Right lobe of liver (tissue), 6 donors: ENCODE data around the gene FEV. TPM values are rescaled to one million over a fixed set of nuclear protein-coding genes. Genes with fewer than 3 reads are reported as not detected.

Experiments
- ATAC-seq, 4 donors: fragments of 200-7000 bp; cut with Tn5 transposase; one replicate each; pipeline ENCODE4 v1.9.1; 2020; ENCODE audit warnings: mild to moderate bottlenecking in 4 of 4, moderate library complexity in 4 of 4
- DNase-seq, 3 donors: peaks; one replicate each; pipeline ENCODE4 v3.0.0-alpha.2; 2020
- H3K27ac ChIP-seq, 3 donors: fragments of 200-600 bp; one replicate each; pipeline ENCODE4 v1.8.0; 2022
- H3K27me3 ChIP-seq, 2 donors: fragments of 200-600 bp; one replicate each; pipeline ENCODE4 v1.8.0; 2022
- H3K36me3 ChIP-seq, 4 donors: fragments of 200-600 bp; sonication (generic) in 1 of 4; one replicate each; pipeline versions ENCODE4 v1.5.1 to v1.8.0; 2017 to 2022; ENCODE audit warnings: control low read depth in 1 of 4
- H3K4me1 ChIP-seq, 4 donors: fragments of 200-600 bp; sonication (generic) in 1 of 4; one replicate each; pipeline versions ENCODE4 v1.5.1 to v1.8.0; 2017 to 2022; ENCODE audit warnings: control low read depth in 1 of 4
- H3K4me3 ChIP-seq, 3 donors: fragments of 200-600 bp; one replicate each; pipeline ENCODE4 v1.8.0; 2022
- H3K9me3 ChIP-seq, 4 donors: fragments of 200-600 bp; sonication (generic) in 1 of 4; one replicate each; pipeline versions ENCODE4 v1.5.1 to v1.8.0; 2017 to 2022; ENCODE audit warnings: control low read depth in 1 of 4
- CTCF ChIP-seq, 4 donors: fragments of 200-600 bp in 3 of 4; fragments of 450-650 bp in 1 of 4; IDR thresholded peaks; one replicate each; pipeline versions ENCODE4 v1.5.1 to v1.8.0; 2016 to 2022; ENCODE audit warnings: antibody characterized with exemption in 4 of 4, mild to moderate bottlenecking in 2 of 4
- POLR2A ChIP-seq: fragments of 450-650 bp; IDR thresholded peaks from one replicate; pipeline ENCODE4 v1.6.1; 2017; ENCODE audit warnings: antibody characterized with exemption, mild to moderate bottlenecking
- WGBS: methylation state at CpG from one replicate; pipeline ENCODE4 v1.1.6; 2018; ENCODE audit warnings: low coverage, low lambda C conversion rate; ENCODE audit not compliant: insufficient coverage; ENCODE audit errors: missing lambda C conversion rate; 5-methylcytosine and 5-hydroxymethylcytosine counted together
- intact Hi-C, 2 donors: fragments of 100-400 bp; cut with DNase I; formaldehyde crosslinking; loops; one replicate each; pipeline versions ENCODE4 v1.11.2 to v1.14.1; 2022
- total RNA-seq, 6 experiments: library from RNA; depleted of rRNA in 2 of 6; stranded (reverse); fragments of >200 nt in 2 of 6; fragmentation: NEBNext Ultra II Directional in 3 of 6; extraction: Animal tissue kit (Norgen Biotek cat#: 25700) in 3 of 6; gene quantifications; one replicate each; pipeline versions ENCODE4 v1.1.0 to v1.2.4, GENCODE V29; 2016 to 2023
- donor health status: DM: no; HTN: yes; CAD: no.
- donor health status: DM: no; HTN: no; CAD: no.
- donor health status: DM: no; HTN: no; CAD: no.
- donor health status: DM: no; HTN: yes; CAD: no.
- donor health status: DM: no; HTN: yes; CAD: no.

Gene FEV
- total RNA-seq, 6 experiments from 2014 or later = not detected

GRCh38 chr2:219016721-219017120 is 31.7 kb upstream of the FEV start:
- no peaks in the 10 kb centered on the region for H3K4me1 ChIP-seq
- ATAC-seq = no peak
- H3K36me3 ChIP-seq = no peaks in the 10 kb centered on the region
- DNase-seq = peak in 1 of 3 donors; percentile 40
- TF ChIP-seq CTCF (IDR thresholded peaks at IDR 0.05) (no peak), POLR2A (no peak)
- no peaks in the 10 kb centered on the region for H3K9me3 ChIP-seq
- H3K4me3 ChIP-seq = no peak overlapping the region
- intact Hi-C loops = no loop called here
- no peaks in the 10 kb centered on the region for H3K27me3 ChIP-seq
- WGBS = 83% methylated on average over 11 of the region's 11 CpGs
- no peak overlapping the region for H3K27ac ChIP-seq

GRCh38 chr2:219010873-219011272 is 25.9 kb upstream of the FEV start:
- no peaks in the 10 kb centered on the region for H3K36me3 ChIP-seq
- no peaks in the 10 kb centered on the region for H3K4me1 ChIP-seq
- no peaks in the 10 kb centered on the region for H3K27me3 ChIP-seq
- DNase-seq (no peak), ATAC-seq (no peak)
- intact Hi-C loops = no loop called here
- H3K4me3 ChIP-seq = no peak overlapping the region
- TF ChIP-seq CTCF (IDR thresholded peaks at IDR 0.05) = no peak
- no peak for TF ChIP-seq POLR2A
- 65% methylated on average over 3 of the region's 5 CpGs for WGBS
- no peaks in the 10 kb centered on the region for H3K9me3 ChIP-seq
- H3K27ac ChIP-seq = no peak overlapping the region

GRCh38 chr2:219010162-219010756 is 25.3 kb upstream of the FEV start:
- ATAC-seq (peak; percentile 82 to 87 (median 84)), DNase-seq (no peak)
- intact Hi-C loops = no loop called here
- Histone ChIP-seq H3K9me3 (no peaks in the 10 kb centered on the region), H3K4me3 (no peak overlapping the region), H3K27ac (no peak overlapping the region), H3K36me3 (no peaks in the 10 kb centered on the region), H3K4me1 (no peaks in the 10 kb centered on the region), H3K27me3 (no peaks in the 10 kb centered on the region)
- TF ChIP-seq POLR2A (no peak), CTCF (IDR thresholded peaks at IDR 0.05) (peak; percentile 26 to 55 (median 50))
- WGBS = 8% methylated on average over 2 of the region's 6 CpGs

GRCh38 chr2:219009294-219009693 is 24.3 kb upstream of the FEV start:
- intact Hi-C loops = no loop called here
- Histone ChIP-seq H3K27ac (no peak overlapping the region), H3K9me3 (no peaks in the 10 kb centered on the region), H3K36me3 (no peaks in the 10 kb centered on the region), H3K4me3 (no peak overlapping the region), H3K4me1 (no peaks in the 10 kb centered on the region), H3K27me3 (no peaks in the 10 kb centered on the region)
- DNase-seq (no peak), ATAC-seq (no peak)
- TF ChIP-seq CTCF (IDR thresholded peaks at IDR 0.05) = no peak
- no peak for TF ChIP-seq POLR2A
- 40% methylated on average over 2 of the region's 2 CpGs for WGBS

GRCh38 chr2:219003979-219004378 is 19.0 kb upstream of the FEV start:
- Histone ChIP-seq H3K27me3 (no peaks in the 10 kb centered on the region), H3K4me3 (no peak overlapping the region), H3K36me3 (no peaks in the 10 kb centered on the region), H3K9me3 (no peaks in the 10 kb centered on the region), H3K27ac (no peak overlapping the region), H3K4me1 (peaks cover 0 to 17% (median 8%) of the 10 kb centered on the region in 4 donors)
- no peak for TF ChIP-seq POLR2A
- no peak for TF ChIP-seq CTCF (IDR thresholded peaks at IDR 0.05)
- DNase-seq = no peak
- 97% methylated on average over 3 of the region's 3 CpGs for WGBS
- intact Hi-C loops = no loop called here
- no peak for ATAC-seq
